HuH-7 (cell line): ENCODE data around the gene CHCHD6.

Source experiments
- DNase-seq: peaks from one replicate; pipeline ENCODE4 v3.0.0; 2011; ENCODE audit warnings: low spot score

The CHCHD6 gene

GRCh38 chr3:126896968-126897367 is 192.9 kb downstream of the CHCHD6 start:
- DNase-seq, result no peak

GRCh38 chr3:126897943-126898342 is 193.9 kb downstream of the CHCHD6 start:
- no peak for DNase-seq

GRCh38 chr3:126900859-126901540 is 197.0 kb downstream of the CHCHD6 start:
- no peak for DNase-seq

- no peak for DNase-seq
Observed at GRCh38 chr3:126901631-126902030, 197.6 kb downstream of the CHCHD6 start.

- no peak for DNase-seq
Observed at GRCh38 chr3:126903521-126903920, 199.5 kb downstream of the CHCHD6 start.

GRCh38 chr3:126907557-126907956 is 203.5 kb downstream of the CHCHD6 start:
- DNase-seq, result no peak

GRCh38 chr3:126908752-126909275 is 204.8 kb downstream of the CHCHD6 start:
- no peak for DNase-seq

GRCh38 chr3:126910231-126910630 is 206.2 kb downstream of the CHCHD6 start:
- no peak for DNase-seq

- no peak for DNase-seq
Observed at GRCh38 chr3:126911162-126912026, 207.4 kb downstream of the CHCHD6 start.

- DNase-seq, result no peak
Observed at GRCh38 chr3:126912027-126912422, 208.0 kb downstream of the CHCHD6 start.

GRCh38 chr3:126912491-126913195 is 208.6 kb downstream of the CHCHD6 start:
- no peak for DNase-seq

- DNase-seq, result no peak
Observed at GRCh38 chr3:126913524-126913923, 209.5 kb downstream of the CHCHD6 start.

- no peak for DNase-seq
Observed at GRCh38 chr3:126914226-126914625, 210.2 kb downstream of the CHCHD6 start.

GRCh38 chr3:126915015-126915414 is 211.0 kb downstream of the CHCHD6 start:
- no peak for DNase-seq

GRCh38 chr3:126916546-126916945 is 212.5 kb downstream of the CHCHD6 start:
- no peak for DNase-seq

GRCh38 chr3:126917232-126917804 is 213.3 kb downstream of the CHCHD6 start:
- DNase-seq, result no peak

- DNase-seq, result no peak
Observed at GRCh38 chr3:126918355-126918821, 214.3 kb downstream of the CHCHD6 start.

- no peak for DNase-seq
Observed at GRCh38 chr3:126921085-126921824, 217.2 kb downstream of the CHCHD6 start.

GRCh38 chr3:126922466-126922865 is 218.4 kb downstream of the CHCHD6 start:
- no peak for DNase-seq

- no peak for DNase-seq
Observed at GRCh38 chr3:126923423-126923822, 219.4 kb downstream of the CHCHD6 start.

GRCh38 chr3:126923895-126924294 is 219.9 kb downstream of the CHCHD6 start:
- DNase-seq, result no peak
